D721Med (cell line): ENCODE data around the gene LPAR6.

ENCODE experiments used
- DNase-seq: peaks from one replicate; pipeline ENCODE4 v3.0.0; 2011; ENCODE audit warnings: low spot score; ENCODE audit not compliant: insufficient read length
- FAIRE-seq: peaks from 2 replicates; lab custom pipeline; 2011; peaks lifted over from hg19 to GRCh38; lab: Jason Lieb, UNC
- TF ChIP-seq, protein P1 (sequence below): IDR thresholded peaks from 2 replicates; pipeline ENCODE4 v1.5.1; 2012; ENCODE audit warnings: mild to moderate bottlenecking, control low read depth; ENCODE audit not compliant: insufficient read depth; ENCODE audit errors: missing control alignments

The LPAR6 gene

DNA sequence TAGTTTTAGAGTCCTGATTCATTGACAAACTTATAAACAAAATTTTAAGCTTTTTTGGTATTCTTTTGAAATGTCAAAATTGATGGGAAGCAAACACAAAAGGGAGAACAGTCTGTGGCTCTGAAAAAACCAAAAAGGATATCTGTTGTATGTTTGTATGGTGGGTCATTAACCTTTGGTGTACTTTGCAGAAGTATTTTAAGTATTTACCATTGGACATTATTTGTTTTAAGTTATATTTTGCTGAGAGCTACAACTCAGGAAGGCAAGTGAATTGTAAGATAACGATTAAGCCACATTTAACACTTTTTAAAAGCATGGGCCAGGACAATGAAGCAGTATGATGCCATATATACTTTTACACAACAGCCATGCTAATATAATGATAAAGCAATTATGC, 15.2 kb downstream of the LPAR6 start:
- TF ChIP-seq, protein P1, sequence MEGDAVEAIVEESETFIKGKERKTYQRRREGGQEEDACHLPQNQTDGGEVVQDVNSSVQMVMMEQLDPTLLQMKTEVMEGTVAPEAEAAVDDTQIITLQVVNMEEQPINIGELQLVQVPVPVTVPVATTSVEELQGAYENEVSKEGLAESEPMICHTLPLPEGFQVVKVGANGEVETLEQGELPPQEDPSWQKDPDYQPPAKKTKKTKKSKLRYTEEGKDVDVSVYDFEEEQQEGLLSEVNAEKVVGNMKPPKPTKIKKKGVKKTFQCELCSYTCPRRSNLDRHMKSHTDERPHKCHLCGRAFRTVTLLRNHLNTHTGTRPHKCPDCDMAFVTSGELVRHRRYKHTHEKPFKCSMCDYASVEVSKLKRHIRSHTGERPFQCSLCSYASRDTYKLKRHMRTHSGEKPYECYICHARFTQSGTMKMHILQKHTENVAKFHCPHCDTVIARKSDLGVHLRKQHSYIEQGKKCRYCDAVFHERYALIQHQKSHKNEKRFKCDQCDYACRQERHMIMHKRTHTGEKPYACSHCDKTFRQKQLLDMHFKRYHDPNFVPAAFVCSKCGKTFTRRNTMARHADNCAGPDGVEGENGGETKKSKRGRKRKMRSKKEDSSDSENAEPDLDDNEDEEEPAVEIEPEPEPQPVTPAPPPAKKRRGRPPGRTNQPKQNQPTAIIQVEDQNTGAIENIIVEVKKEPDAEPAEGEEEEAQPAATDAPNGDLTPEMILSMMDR = no peak
- FAIRE-seq (no peak), DNase-seq (no peak)

GRCh38 chr13:48393698-48394085, 19.2 kb downstream of the LPAR6 start:
- no peak for DNase-seq
- TF ChIP-seq, protein P1 = no peak
- no peak for FAIRE-seq

DNA sequence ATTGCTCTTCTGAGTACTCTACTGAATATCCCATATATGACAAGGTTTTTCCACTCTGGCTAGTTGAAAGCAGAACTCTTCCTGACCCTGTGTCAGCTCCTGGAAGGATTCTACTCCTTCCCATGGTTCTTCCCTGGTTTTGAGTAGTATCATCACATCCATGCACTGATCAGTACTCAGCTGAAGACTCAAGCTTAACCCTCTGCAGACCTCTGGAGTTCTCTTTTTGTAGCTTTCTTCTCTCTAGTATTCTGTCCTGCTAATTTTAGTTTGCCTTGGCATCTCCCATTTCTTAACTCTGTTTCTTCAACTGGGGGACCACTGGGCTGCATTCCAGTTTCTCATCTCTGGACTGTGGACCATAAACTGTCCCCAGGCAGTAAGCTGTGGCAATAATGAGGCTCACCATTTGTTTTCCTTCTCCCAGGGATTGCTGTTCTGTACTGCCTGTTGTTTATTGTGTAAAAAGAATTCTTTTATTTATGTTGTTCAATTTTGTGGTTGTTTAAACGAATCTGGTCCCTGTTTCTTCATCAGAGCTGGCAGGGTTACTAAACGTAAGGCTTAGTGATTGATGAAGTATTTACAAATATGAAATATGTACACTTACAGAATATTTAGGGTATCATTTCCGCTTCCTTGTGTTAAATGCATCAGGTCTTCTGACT, 19.7 kb downstream of the LPAR6 start:
- TF ChIP-seq, protein P1 = no peak
- DNase-seq = no peak
- no peak for FAIRE-seq

- DNase-seq (no peak), FAIRE-seq (no peak)
- TF ChIP-seq, protein P1 = no peak
These were observed 21.7 kb downstream of the LPAR6 start for GRCh38 chr13:48391257-48391656.

GRCh38 chr13:48386816-48387215, 26.1 kb downstream of the LPAR6 start:
- DNase-seq = no peak
- TF ChIP-seq, protein P1 = no peak
- FAIRE-seq = no peak

- FAIRE-seq (no peak), DNase-seq (no peak)
- TF ChIP-seq, protein P1 = no peak
These were observed 29.5 kb downstream of the LPAR6 start for GRCh38 chr13:48383384-48383783.

DNA sequence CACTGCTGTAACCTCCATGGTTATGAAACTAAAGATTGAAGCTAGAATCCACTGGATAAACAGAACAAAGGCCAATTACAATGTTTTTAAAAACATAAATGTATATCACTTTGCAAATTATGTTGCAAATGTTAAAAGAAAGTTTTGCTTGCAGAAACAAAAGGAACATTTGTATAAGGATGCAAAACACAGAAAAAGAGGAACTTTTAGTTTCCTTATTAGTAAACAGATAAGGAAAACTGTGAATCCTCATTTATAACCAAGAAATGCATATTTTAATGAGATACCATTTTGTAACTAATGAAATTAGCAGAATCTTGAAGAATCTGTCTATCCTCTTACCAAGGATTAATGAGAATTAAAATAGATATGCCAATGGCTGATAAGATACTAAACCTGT, 32.3 kb downstream of the LPAR6 start:
- no peak for FAIRE-seq

More for the DNA sequence above, 32.3 kb downstream of the LPAR6 start:
- DNase-seq = no peak
- TF ChIP-seq, protein P1 = no peak
